Measurements from ENCODE around the gene REG3A. TPM values are rescaled to one million over a fixed set of nuclear protein-coding genes. Genes with fewer than 3 reads are reported as not detected.

The REG3A gene
- total RNA-seq, 1 donor from 2014 or later: not detected

GRCh38 chr2:79181617-79182016 lies 22.1 kb upstream of the REG3A start:
- H3K9me3 ChIP-seq: no peaks in the 10 kb centered on the region
- intact Hi-C loops (cut with DNase I): no loop called here
- no peaks in the 10 kb centered on the region for H3K36me3 ChIP-seq
- H3K27ac ChIP-seq: no peak overlapping the region
- no peaks in the 10 kb centered on the region for H3K27me3 ChIP-seq
- no peak for TF ChIP-seq POLR2A (IDR thresholded peaks at IDR 0.05)
- TF ChIP-seq CTCF (IDR thresholded peaks at IDR 0.05): no peak
- no peak for TF ChIP-seq POLR2AphosphoS5 (IDR thresholded peaks at IDR 0.05; ENCODE audit: insufficient read depth in 1 of 2, low read depth in 1 of 2)
- no peak for DNase-seq (ENCODE audit: extremely low spot score in 2 of 2)
- no peaks in the 10 kb centered on the region for H3K4me1 ChIP-seq
- H3K4me3 ChIP-seq: no peak overlapping the region

GRCh38 chr2:79180092-79180491 lies 20.5 kb upstream of the REG3A start:
- no peaks in the 10 kb centered on the region for H3K9me3 ChIP-seq
- H3K27me3 ChIP-seq: no peaks in the 10 kb centered on the region
- TF ChIP-seq POLR2A (IDR thresholded peaks at IDR 0.05): no peak
- no peak for TF ChIP-seq POLR2AphosphoS5 (IDR thresholded peaks at IDR 0.05; ENCODE audit: insufficient read depth in 1 of 2, low read depth in 1 of 2)
- no peak for TF ChIP-seq CTCF (IDR thresholded peaks at IDR 0.05)
- H3K4me1 ChIP-seq: no peaks in the 10 kb centered on the region
- no peaks in the 10 kb centered on the region for H3K36me3 ChIP-seq
- intact Hi-C loops (cut with DNase I): no loop called here
- no peak overlapping the region for H3K4me3 ChIP-seq
- no peak overlapping the region for H3K27ac ChIP-seq
- no peak for DNase-seq (ENCODE audit: extremely low spot score in 2 of 2)

GRCh38 chr2:79179036-79179435 lies 19.5 kb upstream of the REG3A start:
- Histone ChIP-seq H3K9me3 (no peaks in the 10 kb centered on the region), H3K36me3 (no peaks in the 10 kb centered on the region), H3K27ac (no peak overlapping the region), H3K27me3 (no peaks in the 10 kb centered on the region), H3K4me1 (no peaks in the 10 kb centered on the region), H3K4me3 (no peak overlapping the region)
- intact Hi-C loops (cut with DNase I): no loop called here
- TF ChIP-seq POLR2AphosphoS5 (IDR thresholded peaks at IDR 0.05; ENCODE audit: insufficient read depth in 1 of 2, low read depth in 1 of 2) (no peak), CTCF (IDR thresholded peaks at IDR 0.05) (no peak), POLR2A (IDR thresholded peaks at IDR 0.05) (no peak)
- DNase-seq (ENCODE audit: extremely low spot score in 2 of 2): no peak

GRCh38 chr2:79178076-79178674 lies 18.6 kb upstream of the REG3A start:
- Histone ChIP-seq H3K36me3 (no peaks in the 10 kb centered on the region), H3K27ac (no peak overlapping the region), H3K27me3 (no peaks in the 10 kb centered on the region), H3K4me3 (no peak overlapping the region), H3K9me3 (no peaks in the 10 kb centered on the region), H3K4me1 (no peaks in the 10 kb centered on the region)
- intact Hi-C loops (cut with DNase I): no loop called here
- DNase-seq (ENCODE audit: extremely low spot score in 2 of 2): no peak
- TF ChIP-seq POLR2AphosphoS5 (IDR thresholded peaks at IDR 0.05; ENCODE audit: insufficient read depth in 1 of 2, low read depth in 1 of 2): no peak
- no peak for TF ChIP-seq CTCF (IDR thresholded peaks at IDR 0.05)
- no peak for TF ChIP-seq POLR2A (IDR thresholded peaks at IDR 0.05)

- intact Hi-C loops (cut with DNase I): no loop called here
Observed at GRCh38 chr2:79171348-79171958, 11.9 kb upstream of the REG3A start.

More at GRCh38 chr2:79171348-79171958, 11.9 kb upstream of the REG3A start:
- Histone ChIP-seq H3K9me3 (no peaks in the 10 kb centered on the region), H3K4me1 (no peaks in the 10 kb centered on the region), H3K27ac (no peak overlapping the region), H3K4me3 (no peak overlapping the region), H3K36me3 (no peaks in the 10 kb centered on the region), H3K27me3 (no peaks in the 10 kb centered on the region)
- no peak for DNase-seq (ENCODE audit: extremely low spot score in 2 of 2)
- TF ChIP-seq POLR2AphosphoS5 (IDR thresholded peaks at IDR 0.05; ENCODE audit: insufficient read depth in 1 of 2, low read depth in 1 of 2) (no peak), POLR2A (IDR thresholded peaks at IDR 0.05) (no peak), CTCF (IDR thresholded peaks at IDR 0.05) (no peak)
